A673 (cell line): ENCODE data around the gene ITGB1BP1. TPM values are rescaled to one million over a fixed set of nuclear protein-coding genes. Genes with fewer than 3 reads are reported as not detected.

ENCODE experiments used
- BruUV-seq: library from RNA; stranded (reverse); fragments of 400-500 nt; replicated peaks from 2 replicates; lab custom pipeline; 2021; lab: Mats Ljungman, UMichigan
- CTCF ChIA-PET: fragments of 300-600 bp; sonication (Branson Sonifier 250); formaldehyde crosslinking; loops from one replicate; lab custom pipeline; 2022; ENCODE audit warnings: antibody characterized with exemption; lab: Charles Lee
- POLR2A ChIA-PET: fragments of 300-600 bp; sonication (Branson Sonifier 250); formaldehyde crosslinking; loops from one replicate; lab custom pipeline; 2022; ENCODE audit warnings: antibody characterized with exemption; ENCODE audit not compliant: low non-redundant PET; lab: Charles Lee
- DNase-seq: peaks from one replicate; pipeline ENCODE4 v3.0.0-alpha.2; 2015; ENCODE audit warnings: low spot score
- H3K27ac ChIP-seq: fragments of 200-600 bp; sonication (generic); 2 replicates; pipeline ENCODE4 v1.5.1; 2016; ENCODE audit warnings: mixed run types, low read depth, mild to moderate bottlenecking, mixed read lengths, antibody characterized with exemption, low read length; ENCODE audit not compliant: poor library complexity, severe bottlenecking
- H3K27me3 ChIP-seq: fragments of 200-600 bp; sonication (generic); replicated peaks from 2 replicates; pipeline ENCODE4 v1.6.1; 2017; ENCODE audit warnings: mixed run types, low read depth, mild to moderate bottlenecking, mixed read lengths, antibody characterized with exemption, low read length; ENCODE audit not compliant: insufficient read depth, poor library complexity
- H3K36me3 ChIP-seq: fragments of 200-600 bp; sonication (generic); 2 replicates; pipeline ENCODE4 v1.6.1; 2016; ENCODE audit warnings: mixed run types, mild to moderate bottlenecking, mixed read lengths, antibody characterized with exemption, low read length; ENCODE audit not compliant: insufficient read depth, poor library complexity, severe bottlenecking
- H3K4me1 ChIP-seq: fragments of 200-600 bp; sonication (generic); 2 replicates; pipeline ENCODE4 v1.6.1; 2017; ENCODE audit warnings: mixed run types, mild to moderate bottlenecking, mixed read lengths, antibody characterized with exemption, low read length; ENCODE audit not compliant: insufficient read depth, poor library complexity, severe bottlenecking
- H3K4me3 ChIP-seq: fragments of 200-600 bp; sonication (generic); 2 replicates; pipeline ENCODE4 v1.5.1; 2016; ENCODE audit warnings: low read depth, mixed run types, mild to moderate bottlenecking, mixed read lengths, low read length; ENCODE audit not compliant: poor library complexity, severe bottlenecking
- H3K9me3 ChIP-seq: fragments of 200-600 bp; sonication (generic); 2 replicates; pipeline ENCODE4 v1.6.1; 2016; ENCODE audit warnings: mixed run types, low read depth, mild to moderate bottlenecking, mixed read lengths, antibody characterized with exemption, low read length; ENCODE audit not compliant: poor library complexity, severe bottlenecking
- EZH2 ChIP-seq: fragments of 200-600 bp; sonication (generic); IDR thresholded peaks from 2 replicates; pipeline ENCODE4 v1.6.1; 2017; ENCODE audit warnings: borderline replicate concordance, low read depth, mild to moderate bottlenecking, mixed read lengths, antibody characterized with exemption, low read length; ENCODE audit not compliant: poor library complexity, severe bottlenecking
- intact Hi-C: fragments of 100-400 bp; cut with micrococcal nuclease; formaldehyde crosslinking; loops from one replicate; pipeline ENCODE4 v1.10.0; 2022; ENCODE audit not compliant: unreplicated experiment
- total RNA-seq: library from RNA; stranded (reverse); gene quantifications from 2 replicates; pipeline ENCODE4 v1.2.3, GENCODE V29; 2021
- TF ChIP-seq, protein P1 (sequence below): fragments of 300-800, 200-600 bp; sonication (generic); conservative IDR thresholded peaks from 2 replicates; pipeline ENCODE4 v1.5.1; 2017; ENCODE audit warnings: low read depth, mild to moderate bottlenecking, antibody characterized with exemption, low read length, moderate library complexity, mixed read lengths

The ITGB1BP1 gene
- total RNA-seq, 1 experiment from 2014 or later, result 138 TPM

DNA sequence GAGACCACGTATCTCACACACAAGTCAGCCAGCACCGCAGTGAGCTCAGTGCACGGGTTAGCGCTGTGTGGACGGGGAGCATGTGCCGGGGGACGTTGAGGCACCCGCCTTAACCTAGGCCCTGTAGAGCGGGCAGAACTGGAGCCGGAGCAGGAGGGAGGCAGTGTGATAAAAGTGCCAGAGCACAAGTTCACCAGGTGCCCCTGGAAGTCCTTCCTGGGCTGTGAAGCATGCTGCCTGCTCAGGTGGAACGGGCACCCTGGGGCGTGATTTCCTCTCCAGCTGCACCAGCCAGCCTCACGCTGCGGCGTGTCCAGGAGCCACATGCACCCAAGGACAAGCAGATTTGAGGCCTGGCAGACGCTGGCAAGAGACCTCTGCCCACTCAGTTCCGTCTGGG is 50.3 kb downstream of the ITGB1BP1 start:
- TF ChIP-seq, protein P1, sequence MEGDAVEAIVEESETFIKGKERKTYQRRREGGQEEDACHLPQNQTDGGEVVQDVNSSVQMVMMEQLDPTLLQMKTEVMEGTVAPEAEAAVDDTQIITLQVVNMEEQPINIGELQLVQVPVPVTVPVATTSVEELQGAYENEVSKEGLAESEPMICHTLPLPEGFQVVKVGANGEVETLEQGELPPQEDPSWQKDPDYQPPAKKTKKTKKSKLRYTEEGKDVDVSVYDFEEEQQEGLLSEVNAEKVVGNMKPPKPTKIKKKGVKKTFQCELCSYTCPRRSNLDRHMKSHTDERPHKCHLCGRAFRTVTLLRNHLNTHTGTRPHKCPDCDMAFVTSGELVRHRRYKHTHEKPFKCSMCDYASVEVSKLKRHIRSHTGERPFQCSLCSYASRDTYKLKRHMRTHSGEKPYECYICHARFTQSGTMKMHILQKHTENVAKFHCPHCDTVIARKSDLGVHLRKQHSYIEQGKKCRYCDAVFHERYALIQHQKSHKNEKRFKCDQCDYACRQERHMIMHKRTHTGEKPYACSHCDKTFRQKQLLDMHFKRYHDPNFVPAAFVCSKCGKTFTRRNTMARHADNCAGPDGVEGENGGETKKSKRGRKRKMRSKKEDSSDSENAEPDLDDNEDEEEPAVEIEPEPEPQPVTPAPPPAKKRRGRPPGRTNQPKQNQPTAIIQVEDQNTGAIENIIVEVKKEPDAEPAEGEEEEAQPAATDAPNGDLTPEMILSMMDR, result no peak
- TF ChIP-seq EZH2, result no peak
- Histone ChIP-seq H3K9me3 (no peaks in the 10 kb centered on the region), H3K27me3 (no peaks in the 10 kb centered on the region), H3K4me3 (no peak overlapping the region), H3K27ac (no peak overlapping the region), H3K4me1 (peaks cover 11% of the 10 kb centered on the region), H3K36me3 (peaks cover 7% of the 10 kb centered on the region)
- no peak for DNase-seq
- intact Hi-C loops, result no loop called here
- POLR2A ChIA-PET, result no interaction called here
- CTCF ChIA-PET, result no interaction called here
- BruUV-seq, result no TSS peak

GRCh38 chr2:9370746-9371145 is 52.6 kb downstream of the ITGB1BP1 start:
- TF ChIP-seq, protein P1, result no peak
- TF ChIP-seq EZH2, result no peak
- intact Hi-C loops, result loop anchor here (2.0 kb wide), 1 partner anchor 228 kb away; no protein-coding TSS in a partner anchor
- no peak for DNase-seq
- no peaks in the 10 kb centered on the region for H3K4me1 ChIP-seq
- no peaks in the 10 kb centered on the region for H3K9me3 ChIP-seq
- CTCF ChIA-PET, result interaction anchor here (0.6 to 1.8 kb wide), 5 partner anchors 15 to 228 kb away, joined by 3 to 28 read pairs (median 3); no protein-coding TSS in a partner anchor
- POLR2A ChIA-PET, result no interaction called here
- peaks cover 12% of the 10 kb centered on the region for H3K36me3 ChIP-seq
- BruUV-seq, result no TSS peak
- no peak overlapping the region for H3K4me3 ChIP-seq
- no peak overlapping the region for H3K27ac ChIP-seq
- H3K27me3 ChIP-seq, result no peaks in the 10 kb centered on the region

- peaks cover 15% of the 10 kb centered on the region for H3K36me3 ChIP-seq
- H3K9me3 ChIP-seq, result no peaks in the 10 kb centered on the region
- H3K27ac ChIP-seq, result no peak overlapping the region
- ChIA-PET POLR2A (no interaction called here), CTCF (no interaction called here)
- H3K27me3 ChIP-seq, result no peaks in the 10 kb centered on the region
- TF ChIP-seq, protein P1, result no peak
- TF ChIP-seq EZH2, result no peak
- no peak for DNase-seq
- intact Hi-C loops, result no loop called here
- H3K4me1 ChIP-seq, result no peaks in the 10 kb centered on the region
- no peak overlapping the region for H3K4me3 ChIP-seq
- no TSS peak for BruUV-seq
Measured at GRCh38 chr2:9366026-9366425, 57.3 kb downstream of the ITGB1BP1 start.
